Stimulated activated naive CD8-positive, alpha-beta T cell treated with anti-CD3 and anti-CD28 coated beads, Interleukin-15, Interleukin-2, amounts not matched to agents 100 U/mL and 50 U/mL, for 24 hours (primary cell): ENCODE results near the gene SORCS2.

ENCODE experiments used
- ATAC-seq: fragments of 150-1000 bp; cut with Tn5 transposase; one replicate; pipeline ENCODE4 v1.10.0; 2021
- DNase-seq: peaks from one replicate; pipeline ENCODE4 v3.0.0; 2021

SORCS2 gene

DNA sequence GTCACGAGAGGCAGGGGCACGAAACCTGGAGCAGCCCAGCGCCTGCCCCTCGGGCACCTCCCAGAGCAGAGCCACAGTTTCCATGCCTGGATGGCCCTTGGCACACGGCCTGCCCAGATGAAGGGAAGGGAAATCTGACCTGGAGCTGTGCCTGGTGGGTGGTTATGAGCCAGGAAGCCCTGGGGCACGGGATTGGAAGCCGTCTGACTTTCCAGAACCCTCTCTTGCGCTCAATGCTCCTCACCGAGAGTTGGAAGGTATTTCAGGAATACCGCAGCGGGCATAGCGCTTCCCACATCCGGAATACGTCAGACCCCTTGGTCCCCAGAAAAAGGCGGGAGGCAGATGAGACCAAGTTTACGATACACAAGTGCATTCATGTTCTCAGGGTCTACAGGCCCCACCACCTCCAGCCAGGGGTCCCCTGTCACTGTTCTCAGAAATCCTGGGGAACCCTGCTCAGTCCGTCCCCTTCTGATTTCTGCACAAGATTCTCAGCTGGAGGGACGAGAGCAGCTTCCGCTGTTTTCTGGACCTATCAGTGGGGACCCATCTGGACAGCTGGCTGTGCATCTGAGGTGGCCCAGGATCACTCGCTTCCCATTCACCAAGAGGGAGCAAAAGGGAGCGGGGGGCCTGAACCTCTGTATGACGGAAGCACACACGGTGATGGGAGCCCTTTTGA lies 574.5 kb downstream of the SORCS2 start:
- no peak for ATAC-seq
- DNase-seq: no peak

DNA sequence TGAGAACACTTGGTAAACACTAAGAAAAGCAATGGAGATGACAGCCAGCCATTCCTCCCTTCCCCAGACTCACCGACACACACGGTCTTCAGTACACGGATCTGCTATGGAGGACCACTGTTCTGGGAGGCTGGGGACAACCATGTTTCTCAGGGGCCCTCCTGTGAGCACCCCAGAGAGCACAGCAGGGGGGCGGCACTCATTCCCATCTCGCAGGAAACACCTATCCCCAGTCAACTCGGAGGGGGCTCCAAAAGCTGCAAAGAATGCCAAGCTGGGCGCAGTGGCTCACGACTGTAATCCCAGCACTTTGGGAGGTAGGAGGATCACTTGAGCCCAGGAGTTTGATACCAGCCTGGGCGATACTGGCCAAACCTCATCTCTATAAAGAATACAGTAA lies 575.2 kb downstream of the SORCS2 start:
- no peak for ATAC-seq
- DNase-seq: no peak

GRCh38 chr4:7767966-7768365 lies 575.6 kb downstream of the SORCS2 start:
- no peak for ATAC-seq
- no peak for DNase-seq

GRCh38 chr4:7768736-7769135 lies 576.4 kb downstream of the SORCS2 start:
- no peak for DNase-seq
- no peak for ATAC-seq

GRCh38 chr4:7769396-7770223 lies 577.3 kb downstream of the SORCS2 start:
- ATAC-seq (no peak), DNase-seq (no peak)

GRCh38 chr4:7770224-7771050 lies 578.1 kb downstream of the SORCS2 start:
- DNase-seq (no peak), ATAC-seq (no peak)

DNA sequence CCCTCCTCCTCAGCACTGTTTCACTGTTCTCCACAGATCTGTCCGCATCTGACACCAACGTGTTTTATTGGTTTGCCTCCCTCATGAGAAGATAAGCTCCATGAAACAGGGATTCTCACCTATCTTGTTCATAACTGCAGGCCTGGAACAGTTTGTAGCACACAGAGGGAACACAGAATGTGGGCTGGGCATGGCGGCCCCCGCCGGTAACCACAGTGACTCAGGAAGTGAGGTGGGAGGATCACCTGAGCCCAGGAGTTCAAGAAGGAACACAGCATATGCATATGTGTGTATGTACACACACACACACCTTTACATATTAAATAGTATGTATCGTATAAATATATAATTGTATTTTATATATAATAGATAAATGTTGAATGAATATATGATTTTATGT lies 578.7 kb downstream of the SORCS2 start:
- ATAC-seq (peak; percentile 59), DNase-seq (peak; percentile 25)

DNA sequence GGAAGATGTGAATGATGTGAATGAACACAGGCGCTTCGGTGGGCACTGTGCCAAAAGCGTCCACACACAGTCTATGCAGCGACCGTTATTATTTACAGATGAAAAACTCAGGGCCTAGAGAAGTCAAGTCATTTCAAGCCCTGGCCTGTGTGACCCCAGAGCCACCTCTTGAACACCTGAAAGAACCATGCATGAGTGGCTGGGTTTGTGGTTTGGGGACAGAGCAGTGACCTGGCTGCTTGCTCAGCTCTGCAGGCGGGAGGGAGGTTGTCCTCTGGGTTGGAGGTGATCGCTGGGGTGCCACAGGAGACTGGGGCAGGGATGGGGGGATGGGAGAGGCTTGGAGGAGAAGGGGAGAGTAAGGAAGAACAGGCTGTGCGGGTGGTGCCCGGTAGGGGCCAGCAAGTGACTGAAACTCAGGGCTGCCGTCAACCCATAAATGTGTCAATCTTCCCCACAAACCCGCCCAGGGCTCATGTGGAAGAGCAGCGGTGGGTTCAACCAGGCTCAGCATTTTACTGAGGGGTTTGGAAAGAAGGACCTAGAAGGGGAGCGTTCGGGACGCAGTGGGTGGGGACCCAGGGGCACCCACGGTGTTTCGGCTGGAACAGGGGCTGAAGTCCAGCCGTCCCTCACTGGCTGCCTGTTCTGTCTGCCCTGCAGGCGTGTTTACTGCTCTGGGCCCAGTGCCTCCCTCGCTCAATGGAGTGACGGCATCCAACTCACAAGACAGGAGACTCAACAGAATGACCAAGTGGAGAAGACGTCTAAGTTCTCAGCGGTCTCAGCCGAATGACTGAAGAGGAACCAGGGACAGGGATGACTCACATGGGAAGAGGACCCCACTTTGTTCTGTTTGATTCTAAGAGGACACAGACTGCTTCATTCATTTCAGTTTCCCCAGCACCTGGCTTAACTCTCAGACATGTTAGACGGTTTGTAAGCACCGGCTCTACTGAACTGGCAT lies 579.5 kb downstream of the SORCS2 start:
- ATAC-seq: no peak
- DNase-seq: no peak

DNA sequence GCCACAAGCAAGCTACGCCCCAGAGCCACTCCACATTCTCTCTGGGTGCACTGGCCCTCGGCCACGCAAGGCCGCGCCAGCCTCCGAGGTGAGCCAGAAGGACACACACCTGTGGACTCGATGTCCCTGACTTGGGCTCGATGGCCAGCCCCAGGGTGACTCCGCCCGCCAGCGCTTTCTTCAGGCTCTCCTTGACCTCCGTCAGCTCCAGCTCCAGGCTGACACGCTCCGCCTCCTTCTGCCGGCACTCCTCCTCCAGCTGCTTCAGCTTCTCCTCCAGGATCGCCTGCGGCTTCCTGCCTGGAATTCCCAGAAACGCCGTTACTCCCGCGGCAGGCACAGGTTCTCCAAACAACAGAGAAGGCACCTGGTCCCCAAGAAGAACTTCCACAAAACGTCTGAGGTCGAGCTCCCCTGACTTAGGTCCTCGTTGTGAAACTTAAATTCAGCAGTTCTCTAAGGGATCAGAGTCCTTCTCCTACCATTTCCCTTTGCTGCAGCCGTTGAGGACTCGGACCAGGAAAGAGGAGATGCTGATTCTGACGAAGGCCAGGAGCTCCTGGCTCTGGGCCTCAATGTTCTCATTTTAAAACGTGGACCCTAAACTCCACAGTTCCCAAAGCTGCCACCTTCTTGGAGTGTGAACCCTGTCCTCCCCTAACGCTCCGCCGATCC lies 580.5 kb downstream of the SORCS2 start:
- DNase-seq (no peak), ATAC-seq (no peak)

DNA sequence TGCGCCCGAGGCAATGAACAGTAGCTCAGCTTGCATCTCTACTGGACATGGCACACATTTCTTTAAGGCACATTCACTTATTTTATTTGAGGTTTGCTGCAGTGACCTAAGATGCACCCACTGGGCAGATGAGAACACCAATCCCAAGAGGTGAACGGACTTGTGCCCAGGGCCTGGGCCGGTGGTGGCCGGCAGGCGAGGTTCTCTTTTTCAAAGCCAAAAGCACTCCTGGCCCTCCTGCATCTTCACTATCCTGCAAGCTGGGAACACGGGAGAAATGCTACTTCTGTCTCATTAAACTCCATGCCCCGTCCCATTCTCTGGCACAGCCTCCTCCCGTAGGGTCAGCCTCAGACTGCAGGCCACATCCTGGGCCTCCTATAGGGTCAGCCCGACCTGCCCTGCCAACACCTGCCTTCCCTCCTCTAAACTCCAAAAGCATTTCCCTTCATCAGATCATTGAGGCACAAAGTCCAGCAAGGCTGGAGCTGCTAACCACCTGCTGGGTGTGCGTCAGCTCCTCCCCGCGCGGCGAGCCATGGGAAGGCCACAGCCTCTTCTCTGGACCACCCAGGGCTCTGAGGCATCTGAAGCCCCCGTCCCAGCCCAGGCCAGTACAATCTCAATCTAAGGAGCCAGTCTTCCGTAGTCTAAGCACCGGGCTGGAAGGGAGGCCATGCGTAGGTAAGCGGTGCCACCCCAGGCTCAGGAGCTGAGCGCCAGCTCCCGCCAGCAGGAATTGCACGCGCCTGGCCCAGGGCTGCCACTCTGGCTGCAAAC lies 581.3 kb downstream of the SORCS2 start:
- no peak for ATAC-seq
- no peak for DNase-seq

GRCh38 chr4:7774301-7775294 lies 582.3 kb downstream of the SORCS2 start:
- no peak for ATAC-seq

GRCh38 chr4:7775396-7775795 lies 583.1 kb downstream of the SORCS2 start:
- ATAC-seq (no peak), DNase-seq (no peak)

More at GRCh38 chr4:7774301-7775294, 582.3 kb downstream of the SORCS2 start:
- no peak for DNase-seq

DNA sequence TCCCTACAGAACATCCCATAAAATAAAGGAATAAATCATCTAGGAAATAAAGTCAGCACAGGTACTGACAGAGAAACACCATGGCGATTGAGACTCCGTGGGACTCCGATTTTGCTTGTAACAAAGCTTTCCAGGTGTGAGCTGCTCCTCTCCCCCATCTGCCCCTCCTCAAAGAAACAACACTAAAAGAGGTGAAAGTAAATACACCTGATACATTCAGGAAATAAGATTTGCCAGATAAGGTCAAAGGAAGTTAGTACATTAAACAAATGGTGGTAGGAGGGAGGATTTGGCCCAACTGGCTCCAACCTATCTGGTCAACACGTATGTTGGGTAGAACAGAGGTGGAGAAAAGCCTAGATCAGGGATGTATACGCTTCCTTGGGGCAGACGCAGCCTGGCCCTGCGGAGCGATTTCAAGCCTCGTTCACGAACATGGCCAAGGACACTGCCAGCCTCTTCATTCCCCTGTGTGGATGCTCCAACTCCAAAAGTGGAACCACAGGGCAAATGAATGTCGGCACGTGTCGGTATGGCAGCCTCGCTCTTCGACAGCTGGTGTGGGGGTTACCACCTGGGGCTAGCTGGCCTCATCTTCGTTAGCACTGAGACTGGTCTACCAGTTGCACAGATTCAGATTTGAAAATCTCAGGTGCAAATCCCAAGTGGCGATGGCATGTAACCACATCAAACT lies 584.8 kb downstream of the SORCS2 start:
- DNase-seq (no peak), ATAC-seq (no peak)

GRCh38 chr4:7777871-7778509 lies 585.7 kb downstream of the SORCS2 start:
- DNase-seq (no peak), ATAC-seq (no peak)

GRCh38 chr4:7778510-7779431 lies 586.4 kb downstream of the SORCS2 start:
- no peak for ATAC-seq
- no peak for DNase-seq

DNA sequence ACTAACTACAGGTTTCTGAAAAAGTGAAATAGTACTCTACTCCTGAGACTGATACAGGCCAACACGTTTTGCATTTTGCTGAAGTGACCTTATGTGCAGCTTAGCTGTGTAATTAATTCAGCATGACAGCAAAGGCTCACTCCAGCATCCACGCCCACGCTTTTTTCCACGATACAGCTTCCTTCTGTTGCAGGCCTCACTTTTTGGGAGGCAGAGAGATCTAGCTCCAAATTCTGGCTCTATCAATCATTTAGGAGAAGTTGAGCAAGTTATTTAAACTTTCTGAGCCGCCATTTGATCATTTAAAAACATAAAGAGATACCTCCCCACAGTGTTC lies 587.1 kb downstream of the SORCS2 start:
- no peak for DNase-seq
- no peak for ATAC-seq
